ENCODE results near the gene ACTL6B.

The ACTL6B gene

GRCh38 chr7:100675105-100675451 lies 18.8 kb upstream of the ACTL6B start:
- H2BK15ac ChIP-seq (ENCODE audit: low read depth, poor library complexity, severe bottlenecking): no peak overlapping the region
- no peaks in the 10 kb centered on the region for H3K27me3 ChIP-seq (ENCODE audit: control insufficient read depth in 1 of 2, insufficient read depth in 1 of 2, low read length in 2 of 2)
- H3K4me1 ChIP-seq (ENCODE audit: control insufficient read depth, insufficient read depth, low read depth, low read length): peaks cover 10% of the 10 kb centered on the region
- no peak overlapping the region for H3K27ac ChIP-seq (ENCODE audit: low read length, poor library complexity, severe bottlenecking)
- peak overlapping the region; percentile 82 to 89 for H3K4me3 ChIP-seq (ENCODE audit: insufficient read depth in 1 of 2, low read depth in 1 of 2, low read length in 2 of 2)
- peak overlapping the region in 1 of 2 experiments; percentile 85 for H3K18ac ChIP-seq (ENCODE audit: low read depth in 1 of 2, low read length in 2 of 2)
- H3K36me3 ChIP-seq (ENCODE audit: control insufficient read depth in 1 of 2, insufficient read depth in 2 of 2, low read depth in 1 of 2, low read length in 2 of 2): peaks cover 34 to 39% of the 10 kb centered on the region in 2 experiments
- H3K79me1 ChIP-seq (replicated peaks; ENCODE audit: low read length, poor library complexity, severe bottlenecking): peaks cover 20% of the 10 kb centered on the region
- H3K4me2 ChIP-seq (ENCODE audit: low read length, poor library complexity, severe bottlenecking): peak overlapping the region; percentile 84
- no peak overlapping the region for H2BK120ac ChIP-seq (ENCODE audit: low read depth, low read length)
- H3K9ac ChIP-seq (ENCODE audit: low read length): peak overlapping the region; percentile 96
- H2AK5ac ChIP-seq (ENCODE audit: low read length, severe bottlenecking): no peak overlapping the region
- no peak overlapping the region for H2AFZ ChIP-seq (ENCODE audit: low read depth, low read length)
- no peak overlapping the region for H2BK5ac ChIP-seq (ENCODE audit: low read depth, low read length, poor library complexity, severe bottlenecking)
- no peaks in the 10 kb centered on the region for H3K9me3 ChIP-seq (ENCODE audit: control insufficient read depth, low read length)
- WGBS: under 1% methylated on average over 41 of the region's 46 CpGs
- H4K8ac ChIP-seq (ENCODE audit: low read length): no peak overlapping the region
- no peak overlapping the region for H4K91ac ChIP-seq (ENCODE audit: low read length)
- H3K23ac ChIP-seq (ENCODE audit: low read length in 2 of 2): peak overlapping the region in 1 of 2 experiments; percentile 68
- H2BK12ac ChIP-seq (ENCODE audit: low read length in 2 of 2): no peak overlapping the region
- H3K4ac ChIP-seq (ENCODE audit: low read depth in 1 of 2, low read length in 2 of 2): peak overlapping the region in 1 of 2 experiments; percentile 89
- H3K14ac ChIP-seq (ENCODE audit: low read length in 2 of 2): no peak overlapping the region
- no peak for DNase-seq

GRCh38 chr7:100674411-100675104 lies 18.3 kb upstream of the ACTL6B start:
- peak overlapping the region; percentile 82 to 89 for H3K4me3 ChIP-seq (ENCODE audit: insufficient read depth in 1 of 2, low read depth in 1 of 2, low read length in 2 of 2)
- H4K91ac ChIP-seq (ENCODE audit: low read length): peak overlapping the region; percentile 81
- peaks cover 16% of the 10 kb centered on the region for H3K79me1 ChIP-seq (replicated peaks; ENCODE audit: low read length, poor library complexity, severe bottlenecking)
- H3K23ac ChIP-seq (ENCODE audit: low read length in 2 of 2): peak overlapping the region in 1 of 2 experiments; percentile 85
- peaks cover 30 to 33% of the 10 kb centered on the region in 2 experiments for H3K36me3 ChIP-seq (ENCODE audit: control insufficient read depth in 1 of 2, insufficient read depth in 2 of 2, low read depth in 1 of 2, low read length in 2 of 2)
- H2AK5ac ChIP-seq (ENCODE audit: low read length, severe bottlenecking): no peak overlapping the region
- H3K4me1 ChIP-seq (ENCODE audit: control insufficient read depth, insufficient read depth, low read depth, low read length): peaks cover 10% of the 10 kb centered on the region
- H2BK12ac ChIP-seq (ENCODE audit: low read length in 2 of 2): peak overlapping the region in 1 of 2 experiments; percentile 75
- peak overlapping the region; percentile 78 to 89 for H3K4ac ChIP-seq (ENCODE audit: low read depth in 1 of 2, low read length in 2 of 2)
- peak overlapping the region; percentile 84 for H3K4me2 ChIP-seq (ENCODE audit: low read length, poor library complexity, severe bottlenecking)
- H2BK120ac ChIP-seq (ENCODE audit: low read depth, low read length): peak overlapping the region; percentile 96
- H3K27me3 ChIP-seq (ENCODE audit: control insufficient read depth in 1 of 2, insufficient read depth in 1 of 2, low read length in 2 of 2): no peaks in the 10 kb centered on the region
- peak overlapping the region; percentile 37 for H3K27ac ChIP-seq (ENCODE audit: low read length, poor library complexity, severe bottlenecking)
- H2BK5ac ChIP-seq (ENCODE audit: low read depth, low read length, poor library complexity, severe bottlenecking): peak overlapping the region; percentile 49
- peak overlapping the region; percentile 71 to 85 for H3K18ac ChIP-seq (ENCODE audit: low read depth in 1 of 2, low read length in 2 of 2)
- peak overlapping the region; percentile 96 for H3K9ac ChIP-seq (ENCODE audit: low read length)
- peak overlapping the region; percentile 3 for H4K8ac ChIP-seq (ENCODE audit: low read length)
- peak; percentile 34 for DNase-seq
- H2BK15ac ChIP-seq (ENCODE audit: low read depth, poor library complexity, severe bottlenecking): no peak overlapping the region
- H3K9me3 ChIP-seq (ENCODE audit: control insufficient read depth, low read length): no peaks in the 10 kb centered on the region
- no peak overlapping the region for H2AFZ ChIP-seq (ENCODE audit: low read depth, low read length)
- H3K14ac ChIP-seq (ENCODE audit: low read length in 2 of 2): peak overlapping the region; percentile 30 to 82
- under 1% methylated on average over 40 of the region's 43 CpGs for WGBS

GRCh38 chr7:100673942-100674410 lies 17.7 kb upstream of the ACTL6B start:
- Histone ChIP-seq H2BK15ac (ENCODE audit: low read depth, poor library complexity, severe bottlenecking) (peak overlapping the region; percentile 60), H3K4ac (ENCODE audit: low read depth in 1 of 2, low read length in 2 of 2) (peak overlapping the region; percentile 95), H3K4me2 (ENCODE audit: low read length, poor library complexity, severe bottlenecking) (peak overlapping the region; percentile 84), H3K18ac (ENCODE audit: low read depth in 1 of 2, low read length in 2 of 2) (peak overlapping the region; percentile 85 to 93), H3K79me1 (replicated peaks; ENCODE audit: low read length, poor library complexity, severe bottlenecking) (peaks cover 11% of the 10 kb centered on the region), H3K9ac (ENCODE audit: low read length) (peak overlapping the region; percentile 96), H4K91ac (ENCODE audit: low read length) (peak overlapping the region; percentile 95), H2BK5ac (ENCODE audit: low read depth, low read length, poor library complexity, severe bottlenecking) (peak overlapping the region; percentile 91), H3K27ac (ENCODE audit: low read length, poor library complexity, severe bottlenecking) (peak overlapping the region; percentile 81), H3K9me3 (ENCODE audit: control insufficient read depth, low read length) (no peaks in the 10 kb centered on the region), H3K27me3 (ENCODE audit: control insufficient read depth in 1 of 2, insufficient read depth in 1 of 2, low read length in 2 of 2) (no peaks in the 10 kb centered on the region), H3K23ac (ENCODE audit: low read length in 2 of 2) (peak overlapping the region in 1 of 2 experiments; percentile 85), H3K14ac (ENCODE audit: low read length in 2 of 2) (peak overlapping the region; percentile 82 to 95), H3K4me3 (ENCODE audit: insufficient read depth in 1 of 2, low read depth in 1 of 2, low read length in 2 of 2) (peak overlapping the region; percentile 82 to 89), H2BK120ac (ENCODE audit: low read depth, low read length) (peak overlapping the region; percentile 96), H2BK12ac (ENCODE audit: low read length in 2 of 2) (peak overlapping the region in 1 of 2 experiments; percentile 17), H2AFZ (ENCODE audit: low read depth, low read length) (no peak overlapping the region), H2AK5ac (ENCODE audit: low read length, severe bottlenecking) (no peak overlapping the region), H4K8ac (ENCODE audit: low read length) (peak overlapping the region; percentile 87), H3K36me3 (ENCODE audit: control insufficient read depth in 1 of 2, insufficient read depth in 2 of 2, low read depth in 1 of 2, low read length in 2 of 2) (peaks cover 26 to 28% of the 10 kb centered on the region in 2 experiments), H3K4me1 (ENCODE audit: control insufficient read depth, insufficient read depth, low read depth, low read length) (peaks cover 10% of the 10 kb centered on the region)
- 0% methylated on average over 30 of the region's 34 CpGs for WGBS
- no peak for DNase-seq

GRCh38 chr7:100673302-100673941 lies 17.2 kb upstream of the ACTL6B start, which contains the start of gene GNB2:
Gene GNB2, plus strand, starts transcription at chr7:100673740. Its CDS starts 2,526 bp downstream, at chr7:100676266.
- Histone ChIP-seq H2AFZ (ENCODE audit: low read depth, low read length) (no peak within 1 kb of the TSS), H3K79me1 (replicated peaks; ENCODE audit: low read length, poor library complexity, severe bottlenecking) (peaks cover 8% of the 10 kb centered on the region), H2BK120ac (ENCODE audit: low read depth, low read length) (peak within 1 kb of the TSS; percentile 96), H3K4me3 (ENCODE audit: insufficient read depth in 1 of 2, low read depth in 1 of 2, low read length in 2 of 2) (peak within 1 kb of the TSS; percentile 82 to 89), H4K91ac (ENCODE audit: low read length) (peak within 1 kb of the TSS; percentile 98), H3K4me2 (ENCODE audit: low read length, poor library complexity, severe bottlenecking) (peak within 1 kb of the TSS; percentile 88), H2BK15ac (ENCODE audit: low read depth, poor library complexity, severe bottlenecking) (peak within 1 kb of the TSS; percentile 60), H3K27ac (ENCODE audit: low read length, poor library complexity, severe bottlenecking) (peak within 1 kb of the TSS; percentile 99), H3K4me1 (ENCODE audit: control insufficient read depth, insufficient read depth, low read depth, low read length) (peaks cover 10% of the 10 kb centered on the region), H3K27me3 (ENCODE audit: control insufficient read depth in 1 of 2, insufficient read depth in 1 of 2, low read length in 2 of 2) (no peaks in the 10 kb centered on the region), H3K9ac (ENCODE audit: low read length) (peak within 1 kb of the TSS; percentile 99), H3K4ac (ENCODE audit: low read depth in 1 of 2, low read length in 2 of 2) (peak within 1 kb of the TSS; percentile 95 to 98), H3K36me3 (ENCODE audit: control insufficient read depth in 1 of 2, insufficient read depth in 2 of 2, low read depth in 1 of 2, low read length in 2 of 2) (peaks cover 21 to 22% of the 10 kb centered on the region in 2 experiments), H3K23ac (ENCODE audit: low read length in 2 of 2) (peak within 1 kb of the TSS in 1 of 2 experiments; percentile 85), H3K9me3 (ENCODE audit: control insufficient read depth, low read length) (no peaks in the 10 kb centered on the region), H3K18ac (ENCODE audit: low read depth in 1 of 2, low read length in 2 of 2) (peak within 1 kb of the TSS; percentile 85 to 97), H2AK5ac (ENCODE audit: low read length, severe bottlenecking) (no peak within 1 kb of the TSS), H2BK5ac (ENCODE audit: low read depth, low read length, poor library complexity, severe bottlenecking) (peak within 1 kb of the TSS; percentile 98), H4K8ac (ENCODE audit: low read length) (peak within 1 kb of the TSS; percentile 99), H3K14ac (ENCODE audit: low read length in 2 of 2) (peak within 1 kb of the TSS; percentile 82 to 95), H2BK12ac (ENCODE audit: low read length in 2 of 2) (peak within 1 kb of the TSS; percentile 75 to 83)
- under 1% methylated on average over 38 of the region's 65 CpGs for WGBS
- peak; percentile 99 for DNase-seq
